AG09319 (cell line): Measurements from ENCODE around the gene SHC3.

Experiments used
- DNase-seq: peaks from one replicate; pipeline ENCODE4 v3.0.0-alpha.2; 2010; ENCODE audit warnings: low read depth; ENCODE audit errors: extremely low read depth
- CTCF ChIP-seq: IDR thresholded peaks from 2 replicates; pipeline ENCODE4 v1.5.1; 2011; ENCODE audit warnings: low read depth, mild to moderate bottlenecking, inconsistent platforms, low read length, moderate library complexity

SHC3 gene

GRCh38 chr9:88988796-88989641 is 189.6 kb downstream of the SHC3 start:
- DNase-seq: no peak
- TF ChIP-seq CTCF: no peak

DNA sequence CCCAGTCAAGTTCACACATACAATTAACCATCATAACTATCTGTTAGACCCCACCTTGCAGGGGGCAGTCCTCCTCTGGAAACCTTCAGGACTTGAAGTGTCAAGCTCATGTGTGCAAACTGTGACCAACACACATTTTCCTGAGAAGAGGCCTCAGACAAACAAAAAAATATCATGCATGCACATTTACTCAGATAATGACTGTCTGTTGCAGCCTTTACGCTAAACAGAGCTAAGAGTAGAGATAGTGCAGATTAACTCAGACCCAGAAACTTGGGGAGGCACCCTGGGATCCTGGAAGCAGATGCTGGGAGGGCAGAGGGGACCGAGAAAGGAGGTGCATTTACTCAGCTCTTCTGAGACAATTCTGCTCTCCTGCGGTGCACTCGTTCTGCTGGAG is 191.0 kb downstream of the SHC3 start:
- TF ChIP-seq CTCF: no peak
- no peak for DNase-seq

DNA sequence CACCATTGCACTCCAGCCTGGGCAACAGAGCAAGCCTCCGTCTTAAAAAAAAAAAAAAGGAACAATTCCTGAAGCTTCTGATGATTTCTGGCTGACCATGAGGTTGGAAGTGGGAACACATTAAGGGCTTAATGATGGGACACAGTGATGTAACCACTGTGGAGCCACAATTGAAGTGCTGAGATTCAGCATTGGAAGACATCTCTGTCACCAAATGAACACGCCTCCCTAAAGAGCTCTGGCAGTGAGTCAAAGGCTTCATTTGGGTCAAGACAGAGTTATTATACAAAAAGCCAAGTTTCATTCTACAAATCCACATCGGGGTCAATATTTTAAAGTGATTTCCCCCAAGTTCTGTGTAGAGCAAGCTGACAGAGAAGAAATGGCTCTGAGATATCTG is 191.8 kb downstream of the SHC3 start:
- DNase-seq: no peak
- TF ChIP-seq CTCF: no peak

- TF ChIP-seq CTCF: no peak
- DNase-seq: no peak
Observed at GRCh38 chr9:88985616-88986015, 193.0 kb downstream of the SHC3 start.

DNA sequence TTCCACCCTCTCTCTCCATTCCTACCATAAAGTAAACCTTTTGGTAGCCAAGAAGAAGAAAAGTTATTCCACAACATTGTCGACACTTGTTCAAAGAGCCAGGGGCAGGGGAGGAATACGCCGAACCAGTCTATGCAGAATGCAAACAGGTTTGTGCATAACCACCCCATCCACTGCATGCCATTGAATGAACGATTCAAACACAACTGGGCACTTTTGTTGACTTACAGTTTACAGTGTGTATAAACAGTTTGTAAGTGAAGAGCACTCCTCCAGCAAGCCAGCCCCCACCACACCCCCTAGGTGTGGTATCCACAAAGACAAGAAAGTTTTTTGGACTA is 194.1 kb downstream of the SHC3 start:
- DNase-seq: no peak
- TF ChIP-seq CTCF: no peak

GRCh38 chr9:88983865-88984542 is 194.6 kb downstream of the SHC3 start:
- DNase-seq: no peak
- TF ChIP-seq CTCF: no peak

DNA sequence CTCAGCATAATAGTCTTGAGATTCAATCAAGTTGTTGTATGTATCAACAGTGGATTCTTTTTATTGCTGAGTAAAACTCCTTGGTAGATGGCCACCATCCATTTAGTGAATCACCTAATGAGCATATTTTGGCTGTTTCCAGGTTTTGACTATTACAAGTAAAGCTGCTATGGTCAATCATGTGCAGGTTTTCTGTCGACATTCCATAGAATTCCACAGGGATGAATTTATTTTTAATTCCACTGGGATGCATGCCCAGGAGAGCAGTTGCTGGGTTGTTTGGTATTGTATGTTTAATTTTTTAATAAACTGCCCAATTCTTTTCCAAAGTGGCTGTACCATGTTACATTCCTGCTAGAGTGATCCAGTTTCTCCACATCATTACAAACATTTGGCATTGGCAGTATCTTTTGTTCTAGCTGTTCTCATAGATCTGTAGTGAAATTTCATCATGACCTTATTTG is 197.8 kb downstream of the SHC3 start:
- TF ChIP-seq CTCF: no peak
- peak; percentile 87 for DNase-seq
